MM.1S (cell line): Measurements from ENCODE around the gene EGFLAM.

Experiments
- DNase-seq: peaks from one replicate; pipeline ENCODE4 v3.0.0-alpha.2; 2015
- H2AFZ ChIP-seq: fragments of 300-600 bp; sonication (generic); 2 replicates; pipeline ENCODE4 v1.6.0; 2016; ENCODE audit warnings: antibody characterized with exemption, low read length
- H3F3A ChIP-seq: fragments of 300-600 bp; sonication (generic); 2 replicates; pipeline ENCODE4 v1.6.1; 2016; ENCODE audit warnings: mild to moderate bottlenecking, antibody characterized with exemption, low read length, moderate library complexity, mixed read lengths; ENCODE audit not compliant: insufficient read depth
- H3K27ac ChIP-seq: fragments of 300-600 bp; sonication (generic); 2 replicates; pipeline ENCODE4 v1.5.1; 2016; ENCODE audit warnings: mild to moderate bottlenecking, low read length
- H3K27me3 ChIP-seq: fragments of 300-600 bp; sonication (generic); replicated peaks from 2 replicates; pipeline ENCODE4 v1.6.0; 2016; ENCODE audit warnings: low read length; ENCODE audit not compliant: insufficient read depth
- H3K36me3 ChIP-seq: fragments of 300-600 bp; sonication (generic); replicated peaks from 2 replicates; pipeline ENCODE4 v1.6.1; 2016; ENCODE audit warnings: mild to moderate bottlenecking, low read length, mixed read lengths; ENCODE audit not compliant: insufficient read depth
- H3K4me1 ChIP-seq: fragments of 300-600 bp; sonication (generic); 2 replicates; pipeline ENCODE4 v1.6.1; 2016; ENCODE audit warnings: low read length, mixed read lengths
- H3K4me2 ChIP-seq: fragments of 300-600 bp; sonication (generic); 2 replicates; pipeline ENCODE4 v1.6.0; 2016; ENCODE audit warnings: low read depth, low read length
- H3K4me3 ChIP-seq: fragments of 300-600 bp; sonication (generic); 2 replicates; pipeline ENCODE4 v1.5.1; 2016; ENCODE audit warnings: low read length, mixed read lengths
- H3K79me2 ChIP-seq: fragments of 300-600 bp; sonication (generic); 2 replicates; pipeline ENCODE4 v1.6.1; 2016; ENCODE audit warnings: mixed run types, low read length, mixed read lengths
- H3K9ac ChIP-seq: fragments of 300-600 bp; sonication (generic); 2 replicates; pipeline ENCODE4 v1.6.1; 2016; ENCODE audit warnings: low read length, mixed read lengths
- H3K9me2 ChIP-seq: fragments of 300-600 bp; sonication (generic); replicated peaks from 2 replicates; pipeline ENCODE4 v1.6.1; 2016; ENCODE audit warnings: mild to moderate bottlenecking, low read length, mixed read lengths; ENCODE audit not compliant: insufficient read depth
- H3K9me3 ChIP-seq: fragments of 300-600 bp; sonication (generic); replicated peaks from 2 replicates; pipeline ENCODE4 v1.6.1; 2016; ENCODE audit warnings: mild to moderate bottlenecking, low read length, mixed read lengths; ENCODE audit not compliant: insufficient read depth
- H4K20me1 ChIP-seq: fragments of 300-600 bp; sonication (generic); 2 replicates; pipeline ENCODE4 v1.6.1; 2016; ENCODE audit warnings: mild to moderate bottlenecking, low read length, moderate library complexity, mixed read lengths; ENCODE audit not compliant: insufficient read depth
- EZH2 ChIP-seq: fragments of 300-600 bp; sonication (generic); optimal IDR thresholded peaks from 2 replicates; pipeline ENCODE3; 2017; ENCODE audit warnings: low read depth, mild to moderate bottlenecking, antibody characterized with exemption, low read length, mixed read lengths
- EZH2phosphoT487 ChIP-seq: fragments of 300-600 bp; sonication (generic); IDR thresholded peaks from 2 replicates; pipeline ENCODE4 v1.6.1; 2018; ENCODE audit warnings: antibody characterized with exemption, low read length
- TF ChIP-seq, protein P1 (sequence below): fragments of 300-600 bp; sonication (generic); IDR thresholded peaks from 2 replicates; pipeline ENCODE4 v1.5.1; 2016; ENCODE audit warnings: antibody characterized with exemption, low read length, mixed read lengths

The EGFLAM gene

GRCh38 chr5:38234737-38235136 is 23.6 kb upstream of the EGFLAM start:
- Histone ChIP-seq H3K4me1 (no peaks in the 10 kb centered on the region), H3K4me3 (no peak overlapping the region), H3K36me3 (no peaks in the 10 kb centered on the region), H3K27ac (no peak overlapping the region), H3K9me2 (no peaks in the 10 kb centered on the region), H3K9me3 (no peaks in the 10 kb centered on the region), H3K79me2 (no peaks in the 10 kb centered on the region), H2AFZ (no peak overlapping the region), H4K20me1 (no peaks in the 10 kb centered on the region), H3K27me3 (no peaks in the 10 kb centered on the region), H3K9ac (no peak overlapping the region), H3K4me2 (no peak overlapping the region), H3F3A (no peaks in the 10 kb centered on the region)
- TF ChIP-seq EZH2 (no peak), EZH2phosphoT487 (no peak)
- TF ChIP-seq, protein P1, sequence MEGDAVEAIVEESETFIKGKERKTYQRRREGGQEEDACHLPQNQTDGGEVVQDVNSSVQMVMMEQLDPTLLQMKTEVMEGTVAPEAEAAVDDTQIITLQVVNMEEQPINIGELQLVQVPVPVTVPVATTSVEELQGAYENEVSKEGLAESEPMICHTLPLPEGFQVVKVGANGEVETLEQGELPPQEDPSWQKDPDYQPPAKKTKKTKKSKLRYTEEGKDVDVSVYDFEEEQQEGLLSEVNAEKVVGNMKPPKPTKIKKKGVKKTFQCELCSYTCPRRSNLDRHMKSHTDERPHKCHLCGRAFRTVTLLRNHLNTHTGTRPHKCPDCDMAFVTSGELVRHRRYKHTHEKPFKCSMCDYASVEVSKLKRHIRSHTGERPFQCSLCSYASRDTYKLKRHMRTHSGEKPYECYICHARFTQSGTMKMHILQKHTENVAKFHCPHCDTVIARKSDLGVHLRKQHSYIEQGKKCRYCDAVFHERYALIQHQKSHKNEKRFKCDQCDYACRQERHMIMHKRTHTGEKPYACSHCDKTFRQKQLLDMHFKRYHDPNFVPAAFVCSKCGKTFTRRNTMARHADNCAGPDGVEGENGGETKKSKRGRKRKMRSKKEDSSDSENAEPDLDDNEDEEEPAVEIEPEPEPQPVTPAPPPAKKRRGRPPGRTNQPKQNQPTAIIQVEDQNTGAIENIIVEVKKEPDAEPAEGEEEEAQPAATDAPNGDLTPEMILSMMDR: no peak
- DNase-seq: no peak

GRCh38 chr5:38237681-38238080 is 20.7 kb upstream of the EGFLAM start:
- Histone ChIP-seq H2AFZ (no peak overlapping the region), H3K4me3 (no peak overlapping the region), H3K27ac (no peak overlapping the region), H3F3A (no peaks in the 10 kb centered on the region), H3K79me2 (no peaks in the 10 kb centered on the region), H3K9me2 (no peaks in the 10 kb centered on the region), H3K36me3 (no peaks in the 10 kb centered on the region), H4K20me1 (no peaks in the 10 kb centered on the region), H3K9me3 (no peaks in the 10 kb centered on the region), H3K4me2 (no peak overlapping the region), H3K9ac (no peak overlapping the region), H3K27me3 (no peaks in the 10 kb centered on the region), H3K4me1 (no peaks in the 10 kb centered on the region)
- TF ChIP-seq, protein P1: no peak
- TF ChIP-seq EZH2 (no peak), EZH2phosphoT487 (no peak)
- DNase-seq: no peak

- TF ChIP-seq EZH2 (no peak), EZH2phosphoT487 (no peak)
- TF ChIP-seq, protein P1: no peak
- H3K9me3 ChIP-seq: no peaks in the 10 kb centered on the region
- H3K4me1 ChIP-seq: no peaks in the 10 kb centered on the region
- H3K9ac ChIP-seq: no peak overlapping the region
- H4K20me1 ChIP-seq: no peaks in the 10 kb centered on the region
- no peak overlapping the region for H3K4me3 ChIP-seq
- H3K36me3 ChIP-seq: no peaks in the 10 kb centered on the region
- H3K79me2 ChIP-seq: no peaks in the 10 kb centered on the region
- H2AFZ ChIP-seq: no peak overlapping the region
- H3F3A ChIP-seq: no peaks in the 10 kb centered on the region
- H3K9me2 ChIP-seq: no peaks in the 10 kb centered on the region
- H3K27me3 ChIP-seq: no peaks in the 10 kb centered on the region
- H3K27ac ChIP-seq: no peak overlapping the region
- H3K4me2 ChIP-seq: no peak overlapping the region
- DNase-seq: no peak
Measured at GRCh38 chr5:38240212-38240611, 18.1 kb upstream of the EGFLAM start.

- H4K20me1 ChIP-seq: no peaks in the 10 kb centered on the region
- TF ChIP-seq EZH2: no peak
- no peak for TF ChIP-seq EZH2phosphoT487
- TF ChIP-seq, protein P1: no peak
- H3K9me2 ChIP-seq: no peaks in the 10 kb centered on the region
- H2AFZ ChIP-seq: no peak overlapping the region
- H3K27me3 ChIP-seq: no peaks in the 10 kb centered on the region
- no peak overlapping the region for H3K9ac ChIP-seq
- H3K9me3 ChIP-seq: no peaks in the 10 kb centered on the region
- H3F3A ChIP-seq: no peaks in the 10 kb centered on the region
- no peak overlapping the region for H3K27ac ChIP-seq
- H3K4me3 ChIP-seq: no peak overlapping the region
- H3K36me3 ChIP-seq: no peaks in the 10 kb centered on the region
- H3K4me2 ChIP-seq: no peak overlapping the region
- no peak for DNase-seq
- no peaks in the 10 kb centered on the region for H3K4me1 ChIP-seq
- no peaks in the 10 kb centered on the region for H3K79me2 ChIP-seq
Measured at GRCh38 chr5:38241655-38242054, 16.7 kb upstream of the EGFLAM start.
